Measurements from ENCODE around the gene ZNF480.

GRCh38 chr19:52277471-52277870, 19.5 kb upstream of the ZNF480 start:
- no peak for TF ChIP-seq CTCF (IDR thresholded peaks at IDR 0.05; ENCODE audit: low read depth, low read length, poor library complexity, severe bottlenecking)
- TF ChIP-seq EZH2phosphoT487 (IDR thresholded peaks at IDR 0.05; ENCODE audit: borderline replicate concordance, low read length) = no peak
